WTC11 (cell line): ENCODE data around the gene TMEM223. TPM values are rescaled to one million over a fixed set of nuclear protein-coding genes. Genes with fewer than 3 reads are reported as not detected.
"Not testable (repeated sequence)": the region's sequence is repeated elsewhere in the genome, so short reads cannot be mapped to it uniquely, and the experiment has no call there.

Experiments used
- ATAC-seq: fragments of 200-7000 bp; cut with Tn5 transposase; 2 replicates; pipeline ENCODE4 v1.10.0; 2021; ENCODE audit warnings: mild to moderate bottlenecking, moderate library complexity
- CTCF ChIA-PET: fragments of 300-600 bp; sonication (Branson Sonifier 250); formaldehyde crosslinking; loops from one replicate; lab custom pipeline; 2021; ENCODE audit warnings: antibody characterized with exemption; lab: Charles Lee
- POLR2A ChIA-PET: fragments of 350-600 bp; sonication (Branson Sonifier 250); formaldehyde crosslinking; loops from one replicate; lab custom pipeline; 2021; ENCODE audit warnings: antibody characterized with exemption; lab: Charles Lee
- DNase-seq: peaks from one replicate; pipeline ENCODE4 v3.0.0; 2021; ENCODE audit warnings: low spot score
- H3K27ac Mint-ChIP-seq: 2 replicates; pipeline ENCODE4 v1.8.0; 2021; ENCODE audit warnings: mixed read lengths
- H3K27me3 Mint-ChIP-seq: 2 replicates; pipeline ENCODE4 v1.8.0; 2021; ENCODE audit warnings: low read depth, mild to moderate bottlenecking, moderate library complexity, mixed read lengths
- H3K36me3 Mint-ChIP-seq: 2 replicates; pipeline ENCODE4 v1.8.0; 2021; ENCODE audit warnings: mixed read lengths
- H3K4me1 Mint-ChIP-seq: 2 replicates; pipeline ENCODE4 v1.8.0; 2022; ENCODE audit warnings: mixed read lengths
- H3K4me3 Mint-ChIP-seq: 2 replicates; pipeline ENCODE4 v1.8.0; 2021; ENCODE audit warnings: mild to moderate bottlenecking, moderate library complexity, mixed read lengths
- H3K9me3 Mint-ChIP-seq: 2 replicates; pipeline ENCODE4 v1.8.0; 2021; ENCODE audit warnings: mixed read lengths
- ATF3 ChIP-seq: sonication (generic); formaldehyde crosslinking; conservative IDR thresholded peaks from 2 replicates; pipeline ENCODE4 v1.8.1; 2022; ENCODE audit warnings: mild to moderate bottlenecking, missing genetic modification reagents
- ATF6 ChIP-seq: sonication (generic); formaldehyde crosslinking; IDR thresholded peaks from 2 replicates; pipeline ENCODE4 v1.8.1; 2023; ENCODE audit warnings: mild to moderate bottlenecking, missing genetic modification reagents
- CDX4 ChIP-seq: fragments of 250-450 bp; sonication (Bioruptor Pico); IDR thresholded peaks from 2 replicates; pipeline ENCODE4 v1.9.0; 2021; ENCODE audit warnings: moderate library complexity, mild to moderate bottlenecking, inconsistent platforms, borderline replicate concordance
- ETV6 ChIP-seq: sonication (generic); formaldehyde crosslinking; IDR thresholded peaks from 2 replicates; pipeline ENCODE4 v1.8.1; 2022; ENCODE audit warnings: mild to moderate bottlenecking, missing genetic modification reagents
- FOXP4 ChIP-seq: sonication (generic); formaldehyde crosslinking; IDR thresholded peaks from 2 replicates; pipeline ENCODE4 v1.8.0; 2022; ENCODE audit warnings: mild to moderate bottlenecking, missing genetic modification reagents
- GTF2I ChIP-seq: fragments of 250-450 bp; sonication (Bioruptor Pico); conservative IDR thresholded peaks from 2 replicates; pipeline ENCODE4 v1.4.0; 2021; ENCODE audit warnings: mild to moderate bottlenecking
- HMGXB4 ChIP-seq: sonication (generic); formaldehyde crosslinking; IDR thresholded peaks from 2 replicates; pipeline ENCODE4 v1.8.1; 2023; ENCODE audit warnings: mild to moderate bottlenecking, moderate library complexity, missing genetic modification reagents
- NFATC4 ChIP-seq: fragments of 250-450 bp; sonication (Bioruptor Pico); IDR thresholded peaks from 2 replicates; pipeline ENCODE4 v1.9.0; 2021; ENCODE audit warnings: mild to moderate bottlenecking
- NR1H2 ChIP-seq: sonication (generic); formaldehyde crosslinking; IDR thresholded peaks from 2 replicates; pipeline ENCODE4 v1.9.0; 2021; ENCODE audit warnings: mild to moderate bottlenecking, moderate library complexity, missing genetic modification reagents
- ZBTB21 ChIP-seq: sonication (generic); formaldehyde crosslinking; IDR thresholded peaks from 2 replicates; pipeline ENCODE4 v1.8.1; 2023; ENCODE audit warnings: mild to moderate bottlenecking, missing genetic modification reagents, borderline replicate concordance
- ZMAT4 ChIP-seq: fragments of 250-450 bp; sonication (Bioruptor Pico); IDR thresholded peaks from 2 replicates; pipeline ENCODE4 v1.9.0; 2021; ENCODE audit warnings: mild to moderate bottlenecking
- ZNF138 ChIP-seq: sonication (generic); formaldehyde crosslinking; conservative IDR thresholded peaks from 2 replicates; pipeline ENCODE4 v1.8.1; 2022; ENCODE audit warnings: mild to moderate bottlenecking, moderate library complexity, missing genetic modification reagents
- ZNF219 ChIP-seq: sonication (generic); formaldehyde crosslinking; IDR thresholded peaks from 2 replicates; pipeline ENCODE4 v1.8.0; 2023; ENCODE audit warnings: missing genetic modification reagents, mild to moderate bottlenecking, borderline replicate concordance
- ZNF232 ChIP-seq: sonication (generic); formaldehyde crosslinking; IDR thresholded peaks from 2 replicates; pipeline ENCODE4 v1.8.0; 2022; ENCODE audit warnings: mild to moderate bottlenecking, missing genetic modification reagents
- ZNF423 ChIP-seq: fragments of 250-450 bp; sonication (Bioruptor Pico); IDR thresholded peaks from 2 replicates; pipeline ENCODE4 v2.1.2; 2022; ENCODE audit warnings: mild to moderate bottlenecking, moderate library complexity
- ZNF512 ChIP-seq: sonication (generic); formaldehyde crosslinking; IDR thresholded peaks from 2 replicates; pipeline ENCODE4 v1.8.1; 2022; ENCODE audit warnings: missing genetic modification reagents, borderline replicate concordance
- ZNF532 ChIP-seq: fragments of 250-450 bp; sonication (Bioruptor Pico); IDR thresholded peaks from 2 replicates; pipeline ENCODE4 v1.9.0; 2021; ENCODE audit warnings: mild to moderate bottlenecking, borderline replicate concordance
- total RNA-seq: library from RNA; stranded (reverse); gene quantifications from 3 replicates; pipeline ENCODE4 v1.2.3, GENCODE V29; 2021

TMEM223 gene
- total RNA-seq, 1 experiment from 2014 or later, result 26.4 TPM

- TF ChIP-seq CDX4 (CRISPR knock-in tag), result 0 out of 2 replicates have a peak, but pooled peaks have one; percentile 34
- 0 out of 2 replicates have a peak, but pooled peaks have one; percentile 27 for TF ChIP-seq NFATC4 (CRISPR knock-in tag)
- 0 out of 2 replicates have a peak, but pooled peaks have one; percentile 43 for TF ChIP-seq ZMAT4 (CRISPR knock-in tag)
- 0 out of 2 replicates have a peak, but pooled peaks have one; percentile 24 for TF ChIP-seq FOXP4
- ChIA-PET POLR2A (interaction anchor here (0.6 to 3.4 kb wide), 31 partner anchors 9 to 1035 kb away, joined by 3 to 83 read pairs (median 5); partner anchors contain the start of genes C11orf98, CSKMT, EEF1G and HNRNPUL2), CTCF (interaction anchor here (0.9 to 3.4 kb wide), 9 partner anchors 9 to 133 kb away, joined by 3 to 29 read pairs (median 4); partner anchors contain the start of genes BSCL2, GNG3, STX5 and TEX54)
- peaks cover 15% of the 10 kb centered on the region for H3K4me1 Mint-ChIP-seq
- H3K27me3 Mint-ChIP-seq, H3K4me3 Mint-ChIP-seq, H3K27ac Mint-ChIP-seq, H3K9me3 Mint-ChIP-seq: not testable (repeated sequence)
- DNase-seq, result peak; percentile 72
- peak; percentile 0; the same call in 1 of the 2 replicates for ATAC-seq
- H3K36me3 Mint-ChIP-seq, result peaks cover 20% of the 10 kb centered on the region
Measured at GRCh38 chr11:62840721-62841360, 49.0 kb upstream of the TMEM223 start.

- Mint-ChIP-seq H3K4me3 (no peak within 1 kb of the TSS), H3K27me3 (no peaks in the 10 kb centered on the region), H3K9me3 (no peaks in the 10 kb centered on the region), H3K27ac (no peak within 1 kb of the TSS; the same call in 1 of the 2 replicates), H3K36me3 (peaks cover 34% of the 10 kb centered on the region), H3K4me1 (peaks cover 15% of the 10 kb centered on the region)
- ChIA-PET CTCF (interaction anchor here (0.6 to 3.4 kb wide), 4 partner anchors 7 to 53 kb away, joined by 3 to 29 read pairs (median 6); partner anchors contain the start of genes STX5, TEX54 and TMEM179B), POLR2A (interaction anchor here (0.6 to 3.4 kb wide), 10 partner anchors 13 to 186 kb away, joined by 3 to 83 read pairs (median 16); partner anchors contain the start of genes HNRNPUL2, INTS5, SLC3A2 and TMEM179B)
- DNase-seq (peak; percentile 87), ATAC-seq (peak; percentile 6)
- TF ChIP-seq ZNF219 (CRISPR knock-in tag) (no peak), ZNF138 (CRISPR knock-in tag) (no peak), ZBTB21 (CRISPR knock-in tag) (no peak), ZNF423 (CRISPR knock-in tag) (no peak), ATF6 (CRISPR knock-in tag) (no peak), GTF2I (no peak), ZNF232 (CRISPR knock-in tag) (peak; percentile 82; the same call in 1 of the 2 replicates), ATF3 (CRISPR knock-in tag) (no peak), ETV6 (CRISPR knock-in tag) (peak; percentile 93), HMGXB4 (peak; percentile 87), ZNF532 (CRISPR knock-in tag) (no peak), NR1H2 (no peak), ZNF512 (no peak)
Measured at GRCh38 chr11:62839050-62839945, 47.5 kb upstream of the TMEM223 start, which contains the start of gene WDR74. Gene WDR74, minus strand, starts transcription at chr11:62839590. Its CDS starts 20 bp downstream, at chr11:62839570.
